CD4-positive, alpha-beta T cell treated with Interleukin-15 for 1 hour (primary cell): Measurements from ENCODE around the gene NUPR1.
"Not testable (repeated sequence)": the region's sequence is repeated elsewhere in the genome, so short reads cannot be mapped to it uniquely, and the experiment has no call there.

Experiments used
- DNase-seq: peaks from one replicate; pipeline ENCODE4 v3.0.0-alpha.2; 2020

The NUPR1 gene, protein sequence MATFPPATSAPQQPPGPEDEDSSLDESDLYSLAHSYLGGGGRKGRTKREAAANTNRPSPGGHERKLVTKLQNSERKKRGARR

DNA sequence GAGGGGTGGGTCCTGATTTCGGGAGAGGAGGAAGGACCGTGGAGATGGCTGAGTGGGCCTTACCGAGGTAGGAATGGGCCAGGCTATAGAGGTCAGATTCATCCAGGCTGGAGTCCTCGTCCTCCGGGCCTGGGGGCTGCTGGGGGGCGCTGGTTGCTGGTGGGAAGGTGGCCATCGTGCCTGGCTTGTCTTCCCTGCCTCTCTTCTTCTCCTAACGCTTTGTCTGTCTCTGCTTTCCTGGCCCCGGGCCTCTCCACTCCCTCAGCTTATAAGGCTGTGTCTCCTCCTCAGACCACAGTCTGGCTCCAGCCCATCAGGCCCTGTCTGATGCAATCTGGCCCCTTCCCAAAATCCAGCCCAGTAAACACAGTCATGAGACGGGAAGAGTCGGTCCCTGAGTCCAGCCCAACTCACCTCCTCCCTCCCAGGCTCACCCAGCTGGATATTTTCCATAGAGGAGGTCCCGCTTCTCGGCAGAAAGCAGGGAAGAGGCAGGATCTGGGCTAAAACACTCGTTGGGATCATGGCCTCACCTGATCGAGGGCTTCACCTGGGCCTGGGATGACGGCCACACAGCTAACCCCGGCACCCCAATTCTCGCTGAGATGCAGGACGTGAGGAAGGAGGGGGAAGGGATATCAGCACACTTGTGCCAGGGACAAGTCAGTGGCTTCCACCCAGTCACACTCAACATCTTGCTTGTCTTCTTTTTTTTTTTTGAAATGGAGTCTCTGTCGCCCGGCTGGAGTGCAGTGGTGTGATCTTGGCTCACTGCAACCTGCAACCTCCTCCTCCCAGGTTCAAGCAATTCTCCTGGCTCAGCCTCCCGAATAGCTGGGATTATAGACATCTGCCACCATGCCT, at the start of gene NUPR1:
NUPR1 (minus strand) TSS at position 242 of the 864 bp plus-strand sequence; CDS start at position 175, 67 bp downstream.
- no peak for DNase-seq

DNA sequence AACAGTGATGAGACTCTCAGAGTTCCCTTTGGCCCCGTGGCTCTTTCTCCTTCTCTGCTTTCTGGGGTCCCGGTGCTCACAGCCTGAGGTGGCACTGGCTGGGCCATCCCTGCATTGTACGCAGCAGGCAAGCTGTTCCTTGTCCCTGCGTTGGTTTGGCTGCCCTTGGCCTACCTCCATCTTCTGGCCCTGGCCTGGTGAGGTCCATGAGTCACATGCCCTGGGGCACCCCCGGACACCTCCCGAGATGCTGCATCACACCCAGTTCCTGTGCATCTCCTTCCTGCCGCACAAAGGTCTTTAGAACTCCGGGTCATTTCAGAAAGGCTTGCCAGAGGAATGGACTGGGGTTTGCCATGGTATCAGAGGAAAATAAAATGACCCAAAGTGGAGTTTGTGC, 48.6 kb upstream of the NUPR1 start:
- no peak for DNase-seq

DNA sequence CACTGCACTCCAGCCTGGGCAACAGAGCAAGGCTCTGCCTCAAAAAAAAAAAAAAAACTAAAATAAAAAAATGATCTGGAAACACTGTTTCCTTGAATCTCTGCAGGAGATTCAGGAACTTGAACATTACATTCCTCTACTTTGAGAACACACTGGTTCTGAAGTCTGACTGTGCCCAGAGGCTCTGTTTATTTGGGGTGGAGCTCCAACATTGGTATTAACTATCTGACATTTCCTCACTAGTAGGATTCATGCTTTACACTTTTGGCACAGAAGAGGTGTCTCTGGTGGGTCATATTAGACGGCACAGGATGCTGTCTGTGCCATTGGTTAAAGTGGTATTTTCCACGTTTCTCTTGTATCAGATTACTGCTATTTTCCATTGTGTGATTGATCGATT, 47.7 kb upstream of the NUPR1 start:
- DNase-seq = no peak

DNA sequence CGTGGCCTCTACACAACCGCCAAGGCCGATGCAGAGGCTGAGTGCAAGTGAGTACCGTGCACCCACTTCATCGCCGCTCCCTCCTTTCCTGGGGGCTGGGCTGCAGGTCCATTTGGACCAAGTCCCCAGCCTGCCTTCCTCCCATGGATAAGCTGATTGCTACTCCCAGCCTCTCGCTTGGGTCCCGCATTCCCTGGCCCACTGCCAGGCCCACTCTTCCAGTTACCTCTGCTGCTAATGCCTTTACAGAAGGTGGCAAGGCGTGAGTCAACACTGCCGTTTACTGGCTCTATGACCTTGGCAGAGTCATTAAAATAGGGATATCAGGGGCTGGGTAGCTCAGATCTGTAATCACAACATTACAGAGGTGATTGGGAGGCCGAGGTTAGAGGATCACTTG, 46.9 kb upstream of the NUPR1 start:
- DNase-seq = no peak

DNA sequence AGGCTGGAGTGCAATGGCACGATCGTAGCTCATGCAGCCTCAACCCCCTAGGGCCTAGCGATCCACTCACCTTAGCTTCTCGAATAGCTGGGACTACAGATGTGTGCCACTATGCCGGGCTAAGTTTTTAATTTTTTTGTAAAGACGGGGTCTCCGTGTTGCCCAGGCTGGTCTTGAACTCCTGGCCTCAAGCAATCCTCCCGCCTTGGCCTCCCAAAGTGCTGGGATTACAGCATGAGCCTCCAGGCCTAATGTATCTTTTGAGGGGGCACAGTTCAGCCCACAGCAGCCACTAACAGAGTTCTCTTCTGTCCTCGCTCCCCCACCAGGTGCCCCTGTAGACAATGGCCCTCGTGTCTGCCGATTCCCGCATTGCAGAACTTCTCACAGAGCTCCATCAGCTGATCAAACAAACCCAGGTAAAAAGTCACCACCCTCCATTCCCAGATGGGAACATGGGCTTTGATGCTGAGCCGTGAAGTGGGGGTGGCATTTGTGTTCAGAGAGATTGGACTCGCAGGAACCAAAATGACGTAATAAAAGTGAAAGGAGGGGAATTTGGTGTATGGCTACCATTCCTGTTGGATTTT, 42.0 kb upstream of the NUPR1 start:
- no peak for DNase-seq

DNA sequence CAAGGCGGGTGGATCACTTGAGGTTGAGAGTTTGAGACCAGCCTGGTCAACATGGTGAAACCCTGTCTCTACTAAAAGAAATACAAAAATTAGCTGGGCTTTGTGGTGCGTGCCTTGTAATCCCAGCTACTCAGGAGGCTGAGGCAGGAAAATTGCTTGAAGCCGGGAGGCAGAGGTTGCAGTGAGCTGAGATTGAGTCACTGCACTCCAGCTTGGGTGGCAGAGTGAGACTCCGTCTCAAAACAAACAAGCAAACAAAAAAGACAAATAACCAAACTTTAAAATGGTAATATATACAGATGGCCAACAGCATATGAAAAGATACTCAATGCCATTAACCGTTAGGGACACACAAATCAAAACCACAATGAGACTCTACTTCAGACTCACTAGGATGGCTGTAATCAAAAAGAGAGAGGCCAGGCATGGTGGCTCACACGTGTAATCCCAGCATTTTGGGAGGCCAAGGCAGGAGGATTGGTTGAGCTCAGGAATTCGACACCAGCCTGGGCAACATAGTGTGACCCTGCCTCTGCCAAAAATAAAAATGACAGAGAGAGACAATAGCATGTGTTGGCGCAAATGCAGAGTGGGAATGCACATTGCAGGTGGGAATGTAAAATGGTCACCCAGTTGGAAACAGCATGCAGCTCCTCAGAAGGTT, 36.8 kb upstream of the NUPR1 start:
- no peak for DNase-seq

DNA sequence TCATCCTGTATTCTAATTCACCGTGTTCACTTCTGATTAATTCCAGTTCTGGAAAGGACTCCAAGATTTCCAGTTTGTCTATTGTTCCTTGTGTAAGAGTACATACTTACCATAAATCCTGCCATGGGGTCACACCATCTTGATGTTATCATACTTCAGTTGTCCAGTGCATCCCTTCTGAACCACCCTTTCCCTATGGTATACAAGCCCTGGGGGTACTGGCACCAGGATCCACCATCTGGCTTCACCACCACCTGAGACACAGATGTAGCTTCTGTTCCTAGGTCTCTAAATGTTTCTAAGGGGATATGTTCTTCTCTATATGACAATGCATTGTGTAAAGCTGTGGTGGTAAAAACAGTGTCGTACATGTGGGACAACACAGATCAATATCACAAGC, 36.2 kb upstream of the NUPR1 start:
- DNase-seq = no peak

DNA sequence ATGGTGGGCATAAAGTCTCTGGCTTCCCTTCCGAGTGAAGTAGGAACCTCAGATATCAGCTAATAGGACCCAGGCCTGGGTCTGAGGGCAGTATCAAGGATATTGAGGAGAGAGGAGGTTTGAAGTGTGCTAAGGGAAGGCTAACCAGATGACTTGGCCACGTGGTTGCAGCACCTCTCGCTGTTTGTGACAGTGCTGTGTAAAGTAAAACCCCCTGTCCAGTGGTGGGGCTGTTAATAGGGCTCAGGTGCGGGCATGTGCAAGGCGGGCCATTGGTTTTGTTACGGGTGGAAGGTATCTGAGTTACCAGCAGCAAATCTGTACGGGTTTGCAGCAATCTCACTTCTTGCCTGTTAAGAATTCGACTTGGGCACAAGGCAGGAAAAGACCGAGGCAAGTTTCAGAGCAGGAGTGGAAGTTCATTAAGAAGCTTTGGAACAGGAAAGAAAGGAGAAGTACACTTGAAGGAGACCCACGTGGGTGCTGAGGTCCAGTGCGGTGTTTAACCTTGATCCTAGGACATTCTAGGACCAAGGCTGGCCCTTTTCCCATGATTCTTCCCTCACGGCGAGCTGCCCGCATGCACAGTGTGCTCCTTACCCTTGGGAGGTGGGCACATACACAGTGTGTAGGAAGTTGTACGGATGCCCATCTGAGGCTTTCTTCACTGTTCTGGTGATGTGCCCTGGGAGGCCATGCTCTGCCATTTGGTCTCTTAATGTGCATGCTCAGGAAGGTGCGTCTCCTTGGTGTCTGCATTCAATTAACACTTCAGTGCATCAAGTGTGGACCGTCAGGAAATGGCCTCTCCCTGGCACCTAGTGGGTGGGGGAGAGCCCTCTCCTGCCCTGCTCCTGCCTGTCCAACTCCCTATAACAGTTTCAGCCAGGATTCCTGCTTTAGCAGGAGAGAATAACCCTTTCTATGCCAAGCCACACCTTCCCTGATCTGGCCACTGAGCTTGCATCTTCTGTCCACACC, 35.3 kb upstream of the NUPR1 start:
- DNase-seq = no peak

DNA sequence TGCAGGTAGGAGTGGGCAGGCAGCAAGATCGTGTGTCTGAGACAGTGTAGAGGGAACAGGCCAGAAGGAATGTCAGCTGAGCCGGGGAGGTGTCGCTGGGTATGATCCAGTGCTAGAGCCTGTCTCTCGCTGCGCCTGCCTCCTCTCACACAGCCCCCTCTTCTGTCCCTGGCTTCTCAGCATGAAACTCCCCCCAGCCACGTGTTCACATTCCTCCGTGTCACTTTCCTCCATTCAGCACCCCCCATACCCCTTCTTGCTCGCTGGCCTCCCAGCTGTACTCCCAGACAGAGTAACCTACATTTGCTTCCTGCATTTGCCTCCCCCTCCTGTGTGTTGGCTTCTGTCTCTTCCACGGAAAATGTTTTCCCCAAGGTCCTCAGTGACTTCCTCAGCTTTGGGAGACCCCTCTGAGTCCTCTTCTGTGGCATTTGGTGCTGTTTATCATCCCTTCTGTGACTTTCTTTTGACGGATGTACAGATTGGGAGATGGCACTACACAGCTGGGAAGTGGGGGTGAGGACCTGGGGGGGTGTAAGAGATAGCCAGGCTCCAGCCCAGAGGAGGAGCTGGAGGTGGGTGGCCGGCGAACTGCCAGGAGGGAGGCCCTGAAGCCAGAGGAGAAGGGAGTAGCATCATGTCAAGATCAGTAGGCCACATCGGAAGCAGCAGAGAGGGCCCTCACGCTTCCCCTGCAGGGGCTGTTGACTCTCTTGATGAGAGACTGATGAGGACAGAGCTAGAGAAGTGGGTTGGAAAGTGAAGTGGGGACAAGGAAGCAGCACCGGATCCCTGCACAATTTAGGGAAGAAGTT, 34.1 kb upstream of the NUPR1 start:
- DNase-seq = no peak

DNA sequence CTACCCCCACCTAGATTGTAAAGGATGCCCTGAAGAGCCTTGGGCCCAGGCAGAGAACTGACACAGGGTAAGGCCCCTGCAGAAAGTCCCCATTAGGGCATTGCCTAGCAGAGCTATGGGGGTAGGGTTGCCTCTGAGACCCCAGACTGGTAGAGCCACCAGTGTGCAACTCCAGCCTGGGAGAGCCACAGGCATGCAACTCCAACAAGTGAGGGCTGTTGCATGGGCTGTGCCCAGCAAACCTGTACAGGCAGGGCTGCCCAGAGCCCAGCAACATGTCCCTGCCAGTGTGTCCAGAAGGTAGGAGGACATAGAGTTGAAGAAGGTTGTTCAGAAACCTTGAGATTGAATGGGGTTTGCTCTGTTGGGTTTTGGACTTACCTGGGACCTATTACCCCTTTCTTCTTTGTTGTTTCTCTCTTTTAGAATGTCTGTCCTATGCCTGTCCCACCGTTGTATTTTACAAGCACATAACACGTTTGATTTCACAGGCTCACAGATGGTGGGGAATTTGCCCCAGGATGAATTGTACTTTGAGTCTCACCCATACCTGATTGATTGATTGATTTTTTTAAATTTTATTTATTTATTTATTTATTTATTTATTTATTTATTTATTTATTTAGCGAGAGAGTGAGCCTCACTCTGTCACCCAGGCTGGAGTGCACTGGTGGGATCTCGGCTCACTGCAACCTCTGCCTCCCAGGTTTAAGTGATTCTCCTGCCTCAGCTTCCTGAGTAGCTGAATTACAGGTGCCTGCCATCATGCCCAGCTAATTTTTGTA, 31.4 kb upstream of the NUPR1 start:
- no peak for DNase-seq

DNA sequence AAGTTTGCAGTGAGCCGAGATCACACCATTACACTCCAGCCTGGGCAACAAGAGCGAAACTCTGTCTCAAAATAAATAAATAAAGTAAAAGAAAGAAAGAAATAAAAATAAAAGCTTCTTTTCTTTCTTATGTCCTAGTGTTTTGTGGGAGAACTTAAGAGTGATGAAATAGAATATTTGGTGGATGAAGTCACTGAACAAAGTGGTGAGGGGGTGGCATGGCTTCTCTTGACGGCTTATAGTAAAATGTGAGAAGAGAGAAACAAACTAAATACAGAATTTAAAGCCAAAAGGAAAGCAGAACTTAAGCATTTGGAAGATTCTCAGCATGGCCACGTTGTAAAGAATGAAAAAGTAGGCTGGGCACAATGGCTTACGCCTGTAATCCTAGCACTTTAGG, 30.2 kb upstream of the NUPR1 start:
- DNase-seq = no peak

DNA sequence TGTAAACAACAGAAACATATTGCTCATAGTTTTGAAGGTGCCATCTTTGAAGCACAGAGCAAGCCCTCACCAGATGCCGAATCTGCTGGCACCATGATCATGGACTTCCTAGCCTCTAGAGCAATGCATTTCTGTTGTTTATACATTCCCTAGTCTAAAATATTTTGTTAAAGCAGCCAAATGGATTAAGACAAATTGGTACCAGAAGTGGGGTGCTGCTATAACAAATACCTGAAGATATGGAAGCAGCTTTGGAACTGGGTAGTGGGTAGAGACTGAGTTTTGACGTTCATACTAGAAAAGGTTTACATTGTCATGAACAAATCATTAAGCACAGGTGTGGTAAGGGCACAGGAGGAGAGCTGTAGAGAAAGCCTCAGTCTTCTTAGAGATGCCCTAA, 28.5 kb upstream of the NUPR1 start:
- no peak for DNase-seq

DNA sequence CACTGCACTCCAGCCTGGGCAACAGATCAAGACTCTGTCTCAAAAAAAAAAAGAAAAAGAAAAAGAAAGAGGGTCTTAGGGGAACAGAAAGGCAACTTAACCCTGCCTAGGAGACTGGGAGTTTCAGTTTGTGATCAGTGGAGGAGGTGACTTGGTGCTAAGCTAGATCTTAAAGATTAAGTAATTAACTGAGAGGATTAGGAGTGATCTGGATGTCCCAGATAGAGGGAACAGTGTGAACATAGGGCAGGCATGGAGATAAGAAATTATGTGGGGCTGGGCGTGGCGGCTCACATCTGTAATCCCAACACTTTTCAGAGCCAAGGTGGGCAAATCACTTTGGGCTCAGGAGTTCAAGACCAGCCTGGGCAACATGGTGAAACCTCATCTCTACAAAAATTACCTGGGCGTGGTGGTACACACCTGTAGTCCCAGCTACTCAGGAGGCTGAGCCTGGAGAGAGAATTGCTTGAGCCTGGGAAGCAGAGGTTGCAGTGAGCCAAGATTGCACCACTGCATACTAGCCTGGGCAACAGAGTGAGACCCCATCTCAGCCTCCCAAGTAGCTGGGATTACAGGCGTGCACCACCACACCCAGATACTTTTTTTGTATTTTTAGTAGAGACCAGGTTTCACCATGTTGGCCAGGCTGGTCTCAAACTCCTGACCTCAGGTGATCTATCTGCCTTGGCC, 27.6 kb upstream of the NUPR1 start:
- not testable (repeated sequence) for DNase-seq

DNA sequence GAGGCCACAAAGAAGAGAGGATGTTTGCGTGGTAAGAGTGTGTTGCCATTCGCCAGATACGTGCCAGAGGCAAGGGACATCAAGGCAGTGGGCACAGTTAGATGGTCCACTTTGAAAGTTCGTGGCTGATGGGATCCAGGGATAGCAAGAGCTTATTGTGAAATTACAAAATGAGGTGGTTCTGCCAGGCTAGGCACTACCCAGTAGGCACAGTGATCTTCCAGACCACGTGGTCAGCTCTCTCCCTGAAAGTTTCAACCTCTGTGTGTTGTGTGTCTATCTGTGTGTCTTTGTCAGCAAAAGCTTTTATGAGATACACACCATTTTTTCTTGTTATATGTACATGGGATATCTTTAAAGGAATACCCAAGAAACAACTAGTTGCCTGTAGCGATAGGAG, 24.4 kb upstream of the NUPR1 start:
- no peak for DNase-seq

DNA sequence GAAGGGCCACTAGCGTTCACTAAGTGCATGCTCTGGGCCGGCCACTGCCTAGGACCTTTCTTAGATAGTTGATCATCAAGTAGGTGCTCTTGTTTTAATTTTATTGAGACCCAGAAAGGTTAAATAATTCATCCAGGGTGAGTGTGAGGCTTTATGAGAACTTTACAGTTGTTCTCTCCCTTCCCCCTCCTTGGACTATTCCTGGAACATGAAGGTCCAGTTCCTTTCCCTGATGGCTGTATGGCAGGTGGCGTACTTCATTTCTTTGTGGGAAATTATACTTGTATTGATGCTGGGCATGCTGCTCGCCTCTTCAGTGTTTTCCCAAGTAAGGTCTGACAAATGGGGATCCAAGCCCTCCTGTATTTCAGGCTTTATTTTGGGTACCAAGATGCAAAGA, 23.4 kb upstream of the NUPR1 start:
- DNase-seq = no peak

DNA sequence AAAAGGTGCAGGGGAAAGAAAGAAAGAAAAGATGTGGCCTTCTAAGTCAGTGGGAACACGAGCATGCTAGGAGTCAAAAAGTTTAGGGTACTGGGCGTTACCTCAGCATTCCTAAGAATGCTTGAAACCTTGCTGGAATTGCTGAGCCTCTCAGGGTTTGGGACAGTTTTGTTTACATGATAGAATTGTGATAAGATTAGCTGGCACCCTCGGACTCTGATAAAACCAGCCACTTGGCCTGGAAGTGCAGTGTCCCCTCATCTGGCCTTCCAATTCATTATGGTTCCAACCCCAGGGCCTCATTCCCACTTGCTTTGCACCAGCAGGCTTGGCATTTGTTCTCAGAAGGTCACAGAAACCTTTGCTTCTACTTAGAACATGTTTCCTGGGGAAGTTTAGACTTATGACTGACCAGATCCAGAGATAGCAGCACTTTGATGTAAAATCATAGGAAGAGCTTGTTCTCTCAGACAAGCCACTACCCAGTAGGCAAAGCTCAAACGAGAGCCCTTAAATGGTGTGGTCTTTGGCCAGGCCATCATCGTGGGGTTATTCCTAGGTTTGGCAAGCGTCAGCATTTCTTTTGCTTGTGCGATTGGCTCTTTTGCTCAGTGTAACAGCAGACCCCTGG, 22.9 kb upstream of the NUPR1 start:
- DNase-seq = no peak

DNA sequence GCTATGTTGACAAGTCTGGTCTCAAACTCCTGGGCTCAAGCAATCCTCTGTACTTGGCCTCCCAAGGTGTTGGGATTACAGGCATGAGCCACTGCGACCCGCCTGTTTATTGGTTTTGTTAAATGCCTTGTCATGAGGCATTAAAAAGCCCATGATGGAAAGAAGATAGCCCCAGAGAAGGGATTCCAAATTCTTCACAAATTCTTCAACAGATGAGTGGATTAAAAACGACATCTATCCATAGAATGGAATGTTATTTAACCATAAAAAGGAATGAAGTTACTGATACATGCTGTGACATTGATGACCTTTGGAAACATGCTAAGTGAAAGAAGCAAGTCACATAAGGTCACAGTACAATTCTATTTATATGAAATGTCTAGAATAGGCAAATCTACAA, 19.7 kb upstream of the NUPR1 start:
- DNase-seq = no peak

DNA sequence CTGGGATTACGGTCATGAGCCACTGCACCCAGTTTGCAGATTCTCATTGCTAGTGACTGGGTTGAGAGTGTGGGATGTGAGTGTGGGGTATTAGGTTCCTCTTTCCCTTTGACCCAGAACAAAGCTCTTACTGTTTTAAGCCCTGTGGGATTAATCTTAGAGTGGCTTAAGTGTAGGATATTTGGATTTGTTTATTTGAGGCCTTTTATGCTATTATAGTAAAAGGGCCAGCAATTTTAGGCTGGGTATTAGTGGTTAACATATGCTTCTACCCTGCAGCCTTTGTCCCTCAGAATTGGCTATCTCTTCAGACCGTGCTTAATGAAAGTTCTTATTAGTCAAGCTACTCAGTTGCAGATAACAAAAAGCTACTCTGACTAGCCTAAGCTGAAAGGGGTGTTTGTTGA, 18.1 kb upstream of the NUPR1 start:
- DNase-seq = no peak

DNA sequence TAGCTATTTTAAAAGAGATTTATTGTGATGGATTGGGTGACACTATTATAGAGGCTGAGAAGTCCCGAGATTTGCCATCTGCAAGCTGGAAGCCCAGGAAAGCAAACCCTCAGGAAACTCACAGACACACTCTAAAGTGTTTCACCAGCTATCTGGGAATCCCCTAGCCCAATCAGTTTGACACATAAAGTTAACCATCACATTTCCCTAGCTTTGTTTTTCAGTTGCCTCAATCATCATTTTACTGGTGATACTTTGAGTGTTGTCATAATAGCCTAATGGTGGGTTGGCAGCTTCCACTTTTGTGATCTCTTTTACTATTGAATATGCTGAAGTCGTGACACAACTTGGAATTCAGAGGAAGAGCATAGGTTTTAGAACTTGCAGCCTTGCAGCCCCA, 16.8 kb upstream of the NUPR1 start:
- DNase-seq = no peak
